ENCODE data around the gene IRGM. TPM values are rescaled to one million over a fixed set of nuclear protein-coding genes. Genes with fewer than 3 reads are reported as not detected.
"Not testable (repeated sequence)": the region's sequence is repeated elsewhere in the genome, so short reads cannot be mapped to it uniquely, and the experiment has no call there.

IRGM gene
- total RNA-seq, 1 donor from 2014 or later, result not detected

DNA sequence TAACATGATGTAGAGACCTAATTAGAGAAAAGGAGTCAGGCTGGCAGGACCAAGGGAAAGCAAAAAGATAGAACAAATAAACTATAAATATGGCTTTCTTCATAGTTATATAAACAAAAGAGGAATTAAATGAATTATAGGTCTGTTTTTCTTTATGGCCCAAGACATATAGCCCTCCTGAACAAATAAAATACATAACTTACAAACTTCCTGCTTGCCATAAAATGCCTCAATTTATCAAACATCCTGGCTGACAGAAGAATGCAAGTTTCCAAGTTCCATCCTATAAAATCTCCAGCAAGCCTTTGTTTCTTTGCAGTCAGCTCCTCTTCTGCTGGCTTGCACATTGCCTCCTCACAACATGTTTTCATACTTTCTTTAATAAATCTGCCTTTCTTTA lies 31.3 kb upstream of the IRGM start:
- Mint-ChIP-seq H3K4me3 (ENCODE audit: unreplicated experiment) (no peak overlapping the region), H3K9me3 (ENCODE audit: unreplicated experiment) (peaks cover 19% of the 10 kb centered on the region), H3K36me3 (ENCODE audit: unreplicated experiment) (no peaks in the 10 kb centered on the region), H3K27me3 (ENCODE audit: unreplicated experiment) (peaks cover 30% of the 10 kb centered on the region), H3K4me1 (ENCODE audit: unreplicated experiment) (no peaks in the 10 kb centered on the region), H3K27ac (ENCODE audit: unreplicated experiment) (no peak overlapping the region)
- DNase-seq (ENCODE audit: extremely low spot score, unreplicated experiment), result no peak
- TF ChIP-seq, protein P1, sequence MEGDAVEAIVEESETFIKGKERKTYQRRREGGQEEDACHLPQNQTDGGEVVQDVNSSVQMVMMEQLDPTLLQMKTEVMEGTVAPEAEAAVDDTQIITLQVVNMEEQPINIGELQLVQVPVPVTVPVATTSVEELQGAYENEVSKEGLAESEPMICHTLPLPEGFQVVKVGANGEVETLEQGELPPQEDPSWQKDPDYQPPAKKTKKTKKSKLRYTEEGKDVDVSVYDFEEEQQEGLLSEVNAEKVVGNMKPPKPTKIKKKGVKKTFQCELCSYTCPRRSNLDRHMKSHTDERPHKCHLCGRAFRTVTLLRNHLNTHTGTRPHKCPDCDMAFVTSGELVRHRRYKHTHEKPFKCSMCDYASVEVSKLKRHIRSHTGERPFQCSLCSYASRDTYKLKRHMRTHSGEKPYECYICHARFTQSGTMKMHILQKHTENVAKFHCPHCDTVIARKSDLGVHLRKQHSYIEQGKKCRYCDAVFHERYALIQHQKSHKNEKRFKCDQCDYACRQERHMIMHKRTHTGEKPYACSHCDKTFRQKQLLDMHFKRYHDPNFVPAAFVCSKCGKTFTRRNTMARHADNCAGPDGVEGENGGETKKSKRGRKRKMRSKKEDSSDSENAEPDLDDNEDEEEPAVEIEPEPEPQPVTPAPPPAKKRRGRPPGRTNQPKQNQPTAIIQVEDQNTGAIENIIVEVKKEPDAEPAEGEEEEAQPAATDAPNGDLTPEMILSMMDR (IDR thresholded peaks at IDR 0.05), result no peak

DNA sequence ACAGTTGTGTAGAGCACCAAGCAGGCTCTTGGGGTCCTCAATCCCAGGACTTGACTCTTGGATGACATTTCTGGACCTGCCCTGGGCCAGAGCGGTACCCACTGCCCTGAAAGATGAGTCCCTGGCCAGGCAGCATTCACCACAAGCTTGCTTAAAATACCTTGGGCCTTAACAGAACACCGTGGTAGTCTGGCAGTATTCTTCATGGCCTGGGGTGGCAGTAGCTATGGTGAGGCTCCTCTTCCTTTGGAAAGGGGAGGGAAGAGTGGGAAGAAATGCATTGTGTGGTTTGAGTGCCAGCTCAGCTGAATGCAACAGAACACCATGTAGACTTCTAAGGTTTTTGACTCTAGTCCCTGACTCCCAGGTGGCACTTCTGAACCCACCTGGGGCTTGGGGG lies 29.4 kb upstream of the IRGM start:
- Mint-ChIP-seq H3K4me1 (ENCODE audit: unreplicated experiment) (no peaks in the 10 kb centered on the region), H3K9me3 (ENCODE audit: unreplicated experiment) (peaks cover 19% of the 10 kb centered on the region), H3K36me3 (ENCODE audit: unreplicated experiment) (no peaks in the 10 kb centered on the region), H3K27ac (ENCODE audit: unreplicated experiment) (no peak overlapping the region), H3K27me3 (ENCODE audit: unreplicated experiment) (peaks cover 36% of the 10 kb centered on the region), H3K4me3 (ENCODE audit: unreplicated experiment) (no peak overlapping the region)
- DNase-seq (ENCODE audit: extremely low spot score, unreplicated experiment), result no peak
- TF ChIP-seq, protein P1 (IDR thresholded peaks at IDR 0.05), result no peak

DNA sequence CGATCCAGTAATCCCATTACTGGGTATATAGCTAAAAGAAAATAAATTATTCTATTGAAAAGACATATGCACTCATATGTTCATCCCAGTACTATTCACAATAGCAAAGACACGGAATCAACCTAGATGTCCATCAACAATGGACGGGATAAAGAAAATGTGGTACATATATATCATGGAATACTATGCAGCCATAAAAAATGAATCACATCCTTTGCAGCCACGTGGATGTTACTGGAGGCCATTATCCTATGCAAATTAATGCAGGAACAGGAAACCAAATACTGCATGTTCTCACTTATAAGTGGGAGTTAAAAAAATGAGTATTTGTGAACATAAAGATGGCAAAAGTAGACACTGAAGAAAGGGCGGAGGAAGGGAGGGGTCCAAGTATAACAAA lies 16.6 kb upstream of the IRGM start:
- Mint-ChIP-seq H3K4me3 (ENCODE audit: unreplicated experiment) (no peak overlapping the region), H3K36me3 (ENCODE audit: unreplicated experiment) (no peaks in the 10 kb centered on the region), H3K27me3 (ENCODE audit: unreplicated experiment) (peaks cover 16% of the 10 kb centered on the region), H3K27ac (ENCODE audit: unreplicated experiment) (no peak overlapping the region), H3K4me1 (ENCODE audit: unreplicated experiment) (no peaks in the 10 kb centered on the region), H3K9me3 (ENCODE audit: unreplicated experiment) (peaks cover 19% of the 10 kb centered on the region)
- no peak for DNase-seq (ENCODE audit: extremely low spot score, unreplicated experiment)
- TF ChIP-seq, protein P1 (IDR thresholded peaks at IDR 0.05), result no peak

DNA sequence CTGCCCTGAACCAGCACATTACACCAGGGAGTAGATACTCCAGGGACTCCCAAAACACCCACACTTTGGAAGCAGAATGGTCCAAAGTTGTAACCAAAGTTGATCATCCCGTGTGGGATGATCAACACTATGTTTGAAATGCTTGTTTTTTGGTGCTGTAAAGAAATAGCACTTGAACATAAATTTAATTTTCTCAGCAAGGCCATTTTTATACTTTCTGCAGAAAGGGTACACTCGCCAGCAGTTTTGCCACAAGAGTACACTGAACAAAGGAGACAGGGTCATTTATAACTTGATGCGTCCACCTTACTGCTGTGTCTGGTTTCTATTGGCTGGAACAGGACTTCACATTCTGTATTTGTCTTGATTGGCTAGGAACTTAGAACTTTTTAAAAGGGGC lies 14.5 kb upstream of the IRGM start:
- not testable (repeated sequence) for H3K36me3 Mint-ChIP-seq (ENCODE audit: unreplicated experiment)

DNA sequence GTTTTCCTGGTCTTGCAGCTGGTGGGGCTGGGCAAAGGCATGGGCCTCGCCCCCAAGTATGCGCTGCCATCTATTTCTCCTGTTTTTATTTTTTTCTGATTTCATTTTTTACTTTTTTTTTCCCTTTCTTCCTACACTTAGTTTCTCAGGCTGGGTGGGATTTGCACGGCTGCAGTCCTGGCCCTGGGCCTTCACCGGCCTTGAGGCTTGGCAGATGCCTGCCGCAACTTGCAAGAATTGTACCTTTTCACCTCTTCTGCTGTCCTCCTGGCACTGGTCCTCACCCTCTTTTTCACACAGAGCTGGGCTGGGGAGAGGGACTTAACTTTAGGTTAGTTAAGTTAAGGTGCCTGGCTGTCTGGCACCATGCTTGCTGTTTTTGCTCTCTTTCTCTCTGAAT lies 10.3 kb upstream of the IRGM start:
- peaks cover 27% of the 10 kb centered on the region for H3K27me3 Mint-ChIP-seq (ENCODE audit: unreplicated experiment)
- H3K27ac Mint-ChIP-seq (ENCODE audit: unreplicated experiment), result no peak overlapping the region
- H3K4me1 Mint-ChIP-seq (ENCODE audit: unreplicated experiment), result no peaks in the 10 kb centered on the region
- H3K4me3 Mint-ChIP-seq (ENCODE audit: unreplicated experiment), result no peak overlapping the region
- peaks cover 19% of the 10 kb centered on the region for H3K9me3 Mint-ChIP-seq (ENCODE audit: unreplicated experiment)
- no peak for DNase-seq (ENCODE audit: extremely low spot score, unreplicated experiment)
- TF ChIP-seq, protein P1 (IDR thresholded peaks at IDR 0.05), result no peak
- H3K36me3 Mint-ChIP-seq (ENCODE audit: unreplicated experiment), result no peaks in the 10 kb centered on the region

More for the DNA sequence above, 14.5 kb upstream of the IRGM start:
- Mint-ChIP-seq H3K9me3 (ENCODE audit: unreplicated experiment) (peaks cover 19% of the 10 kb centered on the region), H3K27me3 (ENCODE audit: unreplicated experiment) (peaks cover 13% of the 10 kb centered on the region)
- DNase-seq (ENCODE audit: extremely low spot score, unreplicated experiment); H3K27ac Mint-ChIP-seq (ENCODE audit: unreplicated experiment); H3K4me1 Mint-ChIP-seq (ENCODE audit: unreplicated experiment); H3K4me3 Mint-ChIP-seq (ENCODE audit: unreplicated experiment): not testable (repeated sequence)

DNA sequence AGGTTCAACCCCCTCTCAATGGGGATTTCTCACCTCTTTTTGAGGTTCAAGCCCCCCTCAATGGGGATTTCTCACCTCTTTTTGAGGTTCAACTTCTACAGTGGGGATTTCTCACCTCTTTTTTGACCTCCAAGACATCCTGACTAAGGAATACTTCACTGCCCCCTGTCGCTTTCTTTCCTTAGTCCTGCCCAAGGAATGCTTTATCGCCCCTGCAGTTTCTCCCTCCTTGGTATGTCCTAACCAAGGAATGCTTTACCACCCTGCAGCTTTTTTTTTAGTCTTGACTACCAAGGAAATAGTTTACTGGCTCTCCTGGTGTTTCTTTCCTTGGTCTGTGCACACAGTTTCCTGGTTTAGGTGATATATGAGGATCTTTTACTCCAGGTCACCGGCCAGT lies 9.6 kb upstream of the IRGM start:
- H3K4me1 Mint-ChIP-seq (ENCODE audit: unreplicated experiment), result no peaks in the 10 kb centered on the region
- no peak for DNase-seq (ENCODE audit: extremely low spot score, unreplicated experiment)
- TF ChIP-seq, protein P1 (IDR thresholded peaks at IDR 0.05), result no peak
- H3K27me3 Mint-ChIP-seq (ENCODE audit: unreplicated experiment), result peaks cover 31% of the 10 kb centered on the region
- H3K36me3 Mint-ChIP-seq (ENCODE audit: unreplicated experiment), result no peaks in the 10 kb centered on the region
- H3K4me3 Mint-ChIP-seq (ENCODE audit: unreplicated experiment), result no peak overlapping the region
- H3K9me3 Mint-ChIP-seq (ENCODE audit: unreplicated experiment), result peaks cover 15% of the 10 kb centered on the region
- H3K27ac Mint-ChIP-seq (ENCODE audit: unreplicated experiment), result no peak overlapping the region

DNA sequence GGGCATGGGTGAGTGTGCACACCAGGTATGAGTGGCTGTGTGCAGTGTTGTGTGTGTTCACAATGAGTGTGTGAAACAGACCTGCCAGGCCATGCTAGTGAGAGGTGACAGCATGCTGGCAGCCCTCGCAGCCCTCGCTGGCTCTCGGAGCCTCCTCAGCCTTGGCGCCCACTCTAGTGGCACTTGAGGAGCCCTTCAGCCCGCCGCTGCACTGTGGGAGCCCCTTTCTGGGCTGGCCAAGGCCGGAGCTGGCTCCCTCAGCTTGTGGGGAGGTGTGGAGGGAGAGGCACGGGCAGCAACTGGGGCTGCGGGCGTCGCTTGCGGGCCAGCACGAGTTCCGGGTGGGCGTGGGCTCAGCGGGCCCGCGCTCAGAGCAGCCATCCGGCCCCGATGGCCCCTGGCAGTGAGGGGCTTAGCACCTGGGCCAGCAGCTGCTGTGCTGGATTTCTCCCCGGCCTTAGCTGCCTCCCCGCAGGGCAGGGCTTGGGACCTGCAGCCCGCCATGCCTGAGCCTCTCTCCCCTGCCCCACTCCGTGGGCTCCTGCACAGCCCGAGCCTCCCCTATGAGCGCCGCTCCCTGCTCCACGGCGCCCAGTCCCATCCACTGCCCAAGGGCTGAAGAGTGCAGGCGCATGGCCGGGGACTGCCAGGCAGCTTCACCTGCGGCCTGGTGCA lies 999 bp upstream of the IRGM start:
- H3K36me3 Mint-ChIP-seq (ENCODE audit: unreplicated experiment); H3K4me1 Mint-ChIP-seq (ENCODE audit: unreplicated experiment); H3K4me3 Mint-ChIP-seq (ENCODE audit: unreplicated experiment); DNase-seq (ENCODE audit: extremely low spot score, unreplicated experiment); H3K9me3 Mint-ChIP-seq (ENCODE audit: unreplicated experiment); H3K27ac Mint-ChIP-seq (ENCODE audit: unreplicated experiment): not testable (repeated sequence)
- H3K27me3 Mint-ChIP-seq (ENCODE audit: unreplicated experiment), result peaks cover 23% of the 10 kb centered on the region

All from osteocyte (in vitro differentiated cells).